VCaP (cell line): ENCODE measurements around the gene MYD88.

Experiments
- H3K27ac ChIP-seq: fragments of 450-650 bp; 2 replicates; pipeline ENCODE4 v1.5.1; 2017
- CTCF ChIP-seq: fragments of 450-650 bp; conservative IDR thresholded peaks from 2 replicates; pipeline ENCODE4 v1.5.1; 2017; ENCODE audit warnings: mild to moderate bottlenecking, moderate library complexity

MYD88 gene

GRCh38 chr3:38108649-38109579 is 29.5 kb upstream of the MYD88 start:
- no peak for TF ChIP-seq CTCF
- H3K27ac ChIP-seq: no peak overlapping the region

GRCh38 chr3:38109580-38110313 is 28.7 kb upstream of the MYD88 start:
- TF ChIP-seq CTCF: no peak
- no peak overlapping the region for H3K27ac ChIP-seq

- no peak for TF ChIP-seq CTCF
- no peak overlapping the region for H3K27ac ChIP-seq
Observed at GRCh38 chr3:38110314-38111050, 28.0 kb upstream of the MYD88 start.

GRCh38 chr3:38111201-38111600 is 27.3 kb upstream of the MYD88 start:
- TF ChIP-seq CTCF: no peak
- no peak overlapping the region for H3K27ac ChIP-seq

GRCh38 chr3:38111696-38112377 is 26.6 kb upstream of the MYD88 start:
- TF ChIP-seq CTCF: no peak
- no peak overlapping the region for H3K27ac ChIP-seq

- TF ChIP-seq CTCF: no peak
- no peak overlapping the region for H3K27ac ChIP-seq
Observed at GRCh38 chr3:38112378-38112761, 26.1 kb upstream of the MYD88 start.
